HCT116 (cell line): Measurements from ENCODE around the gene PRKCA. TPM values are rescaled to one million over a fixed set of nuclear protein-coding genes. Genes with fewer than 3 reads are reported as not detected.

ENCODE experiments used
- ATAC-seq: fragments of 200-7000 bp; cut with Tn5 transposase; 2 replicates; pipeline ENCODE4 v1.9.1; 2020; ENCODE audit warnings: mild to moderate bottlenecking, moderate library complexity
- BruUV-seq: library from RNA; stranded (reverse); fragments of 400-500 nt; replicated peaks from 2 replicates; lab custom pipeline; 2021; lab: Mats Ljungman, UMichigan
- CTCF ChIA-PET: fragments of 300-600 bp; sonication (Branson Sonifier 250); formaldehyde crosslinking; loops from one replicate; lab custom pipeline; 2021; ENCODE audit warnings: antibody characterized with exemption; lab: Charles Lee
- POLR2A ChIA-PET: fragments of 300-600, 350-600 bp; sonication (Branson Sonifier 250); formaldehyde crosslinking; loops from one replicate; lab custom pipeline; 2021; ENCODE audit warnings: antibody characterized with exemption; lab: Charles Lee
- RAD21 ChIA-PET, 2 experiments: fragments of 300-600 bp; sonication (Branson Sonifier 250); formaldehyde crosslinking; loops; one replicate each; lab custom pipeline; 2023; ENCODE audit warnings: low total read pairs in 2 of 2; ENCODE audit not compliant: uncharacterized antibody in 2 of 2, unreplicated experiment in 2 of 2, low non-redundant PET in 1 of 2; lab: Charles Lee
- DNase-seq: peaks from one replicate; pipeline ENCODE4 v3.0.0-alpha.2; 2010; ENCODE audit warnings: low read depth, low spot score
- H2AFZ ChIP-seq: fragments of 200-600 bp; shearing (Covaris generic), sonication (generic); 2 replicates; pipeline ENCODE4 v1.6.1; 2017; ENCODE audit warnings: low read depth, mixed run types, mixed read lengths, antibody characterized with exemption, low read length; ENCODE audit not compliant: poor library complexity, severe bottlenecking
- H3K27ac ChIP-seq: 2 replicates; pipeline ENCODE4 v1.5.1; 2012; ENCODE audit warnings: low read depth, low read length
- H3K27me3 ChIP-seq: fragments of 200-600 bp; sonication (generic); 2 replicates; pipeline ENCODE4 v1.6.1; 2016; ENCODE audit warnings: mixed run types, low read length, mixed read lengths; ENCODE audit not compliant: insufficient read depth
- H3K36me3 ChIP-seq, 2 experiments: fragments of 200-500 bp in 1 of 2; fragments of 200-600 bp in 1 of 2; sonication (Bioruptor generic) in 1 of 2; sonication (generic) in 1 of 2; 2 replicates each; pipeline versions ENCODE4 v1.5.1 to v1.6.1; 2014 to 2016; ENCODE audit warnings: low read length in 2 of 2, inconsistent platforms in 1 of 2, mixed read lengths in 1 of 2, mixed run types in 1 of 2; ENCODE audit not compliant: insufficient read depth in 2 of 2, control insufficient read depth in 1 of 2
- H3K4me1 ChIP-seq, 2 experiments: fragments of 200-600 bp in 1 of 2; sonication (generic) in 1 of 2; 2 replicates each; pipeline versions ENCODE4 v1.5.1 to v1.6.1; 2012 to 2017; ENCODE audit warnings: low read length in 2 of 2, inconsistent platforms in 1 of 2, mild to moderate bottlenecking in 1 of 2, mixed read lengths in 1 of 2, mixed run types in 1 of 2, moderate library complexity in 1 of 2; ENCODE audit not compliant: insufficient read depth in 2 of 2, control insufficient read depth in 1 of 2
- H3K4me2 ChIP-seq: fragments of 200-600 bp; sonication (generic); 2 replicates; pipeline ENCODE4 v1.6.1; 2017; ENCODE audit warnings: mixed run types, low read length, mixed read lengths
- H3K4me3 ChIP-seq, 2 experiments: fragments of 200-600 bp in 1 of 2; sonication (generic) in 1 of 2; replicated peaks in 1 of 2; 2 replicates each; pipeline ENCODE4 v1.5.1; 2011 to 2016; ENCODE audit warnings: low read length in 2 of 2, control low read depth in 1 of 2, low read depth in 1 of 2, mild to moderate bottlenecking in 1 of 2, mixed read lengths in 1 of 2, mixed run types in 1 of 2
- H3K79me2 ChIP-seq: fragments of 200-600 bp; sonication (generic); 2 replicates; pipeline ENCODE4 v1.6.1; 2017; ENCODE audit warnings: mild to moderate bottlenecking, mixed run types, low read length, moderate library complexity, mixed read lengths; ENCODE audit not compliant: insufficient read depth
- H3K9ac ChIP-seq: fragments of 200-600 bp; sonication (generic); 2 replicates; pipeline ENCODE4 v1.6.1; 2016; ENCODE audit warnings: low read length, mixed read lengths
- H3K9me2 ChIP-seq: fragments of 200-600 bp; sonication (generic), shearing (Covaris generic); 2 replicates; pipeline ENCODE4 v1.6.1; 2017; ENCODE audit warnings: mixed run types, mild to moderate bottlenecking, moderate library complexity; ENCODE audit not compliant: insufficient read depth
- H3K9me3 ChIP-seq, 2 experiments: fragments of 200-500 bp in 1 of 2; fragments of 200-600 bp in 1 of 2; sonication (Bioruptor generic) in 1 of 2; sonication (generic) in 1 of 2; 2 replicates each; pipeline ENCODE4 v1.6.1; 2014 to 2017; ENCODE audit warnings: low read length in 2 of 2, mixed read lengths in 2 of 2, inconsistent platforms in 1 of 2, low read depth in 1 of 2, mild to moderate bottlenecking in 1 of 2, mixed run types in 1 of 2, moderate library complexity in 1 of 2; ENCODE audit not compliant: control insufficient read depth in 1 of 2, insufficient read depth in 1 of 2
- H4K20me1 ChIP-seq: fragments of 200-600 bp; sonication (generic), shearing (Covaris generic); 2 replicates; pipeline ENCODE4 v1.6.1; 2017; ENCODE audit warnings: mixed run types, mild to moderate bottlenecking, moderate library complexity; ENCODE audit not compliant: insufficient read depth
- CBX3 ChIP-seq: IDR thresholded peaks from 2 replicates; pipeline ENCODE4 v1.6.1; 2012; ENCODE audit warnings: low read depth
- JUND ChIP-seq: IDR thresholded peaks from 2 replicates; pipeline ENCODE4 v1.6.1; 2012
- POLR2AphosphoS5 ChIP-seq: IDR thresholded peaks from 2 replicates; pipeline ENCODE4 v1.6.1; 2011; ENCODE audit warnings: mild to moderate bottlenecking, low read depth, low read length, moderate library complexity
- RAD21 ChIP-seq: IDR thresholded peaks from 2 replicates; pipeline ENCODE4 v1.6.1; 2012; ENCODE audit warnings: low read depth, mild to moderate bottlenecking
- SP1 ChIP-seq: IDR thresholded peaks from 2 replicates; pipeline ENCODE4 v1.6.1; 2012; ENCODE audit warnings: low read depth
- SRF ChIP-seq: IDR thresholded peaks from 2 replicates; pipeline ENCODE4 v1.6.1; 2012; ENCODE audit warnings: low read depth
- ZNF274 ChIP-seq: fragments of 200-500 bp; sonication (Bioruptor generic); IDR thresholded peaks from 2 replicates; pipeline ENCODE4 v1.6.1; 2014; ENCODE audit warnings: mild to moderate bottlenecking, low read depth, low read length, inconsistent platforms
- intact Hi-C: fragments of 100-400 bp; cut with micrococcal nuclease; formaldehyde crosslinking; loops from 2 replicates; pipeline ENCODE4 v1.10.0; 2022
- total RNA-seq: library from RNA; stranded (reverse); gene quantifications from one replicate; pipeline ENCODE4 v1.2.1, GENCODE V29; 2021; ENCODE audit not compliant: unreplicated experiment
- TF ChIP-seq, protein P1 (sequence below): IDR thresholded peaks from 2 replicates; pipeline ENCODE4 v1.6.1; 2011; ENCODE audit warnings: mild to moderate bottlenecking, low read length, moderate library complexity; ENCODE audit not compliant: insufficient replicate concordance; ENCODE audit errors: extremely low read depth
- TF ChIP-seq, protein P2 (sequence below), 3 experiments: fragments of 200-600 bp in 1 of 3; sonication (generic) in 1 of 3; IDR thresholded peaks in 2 of 3; conservative IDR thresholded peaks in 1 of 3; 2 replicates each; pipeline ENCODE4 v1.5.1; 2012 to 2017; ENCODE audit warnings: low read depth in 2 of 3, low read length in 2 of 3, antibody characterized with exemption in 1 of 3, borderline replicate concordance in 1 of 3, control low read depth in 1 of 3, mild to moderate bottlenecking in 1 of 3, mixed read lengths in 1 of 3, mixed run types in 1 of 3, moderate library complexity in 1 of 3; ENCODE audit not compliant: insufficient read depth in 1 of 3

The PRKCA gene
- total RNA-seq, 1 experiment from 2014 or later = 18.8 TPM

DNA sequence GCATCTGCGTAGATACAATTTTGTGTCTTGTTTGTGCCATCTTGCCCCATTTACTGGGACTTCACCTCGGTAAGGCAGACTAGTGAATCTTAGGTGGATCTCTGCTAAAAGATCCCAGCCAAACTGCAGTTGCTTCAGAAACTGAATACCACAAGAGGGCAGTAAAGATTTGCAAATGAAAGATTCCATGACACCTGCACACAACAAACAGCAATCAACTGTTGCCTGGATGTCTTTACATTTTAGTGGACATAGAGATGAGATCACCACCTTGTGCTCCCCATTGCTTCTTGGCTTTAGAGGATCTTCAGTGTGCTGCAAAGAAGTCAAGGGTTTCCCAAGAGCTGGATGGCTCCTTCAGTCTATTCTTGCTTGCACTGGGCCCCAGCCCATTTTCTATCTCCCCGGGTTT, 413.3 kb downstream of the PRKCA start:
- Histone ChIP-seq H2AFZ (no peak overlapping the region), H3K36me3 (no peaks in the 10 kb centered on the region), H3K4me2 (no peak overlapping the region), H4K20me1 (no peaks in the 10 kb centered on the region), H3K4me3 (no peak overlapping the region), H3K9me3 (no peaks in the 10 kb centered on the region), H3K27me3 (no peaks in the 10 kb centered on the region), H3K9ac (no peak overlapping the region), H3K79me2 (no peaks in the 10 kb centered on the region), H3K4me1 (peaks cover 18 to 19% of the 10 kb centered on the region in 2 experiments), H3K9me2 (no peaks in the 10 kb centered on the region), H3K27ac (no peak overlapping the region)
- TF ChIP-seq, protein P1, sequence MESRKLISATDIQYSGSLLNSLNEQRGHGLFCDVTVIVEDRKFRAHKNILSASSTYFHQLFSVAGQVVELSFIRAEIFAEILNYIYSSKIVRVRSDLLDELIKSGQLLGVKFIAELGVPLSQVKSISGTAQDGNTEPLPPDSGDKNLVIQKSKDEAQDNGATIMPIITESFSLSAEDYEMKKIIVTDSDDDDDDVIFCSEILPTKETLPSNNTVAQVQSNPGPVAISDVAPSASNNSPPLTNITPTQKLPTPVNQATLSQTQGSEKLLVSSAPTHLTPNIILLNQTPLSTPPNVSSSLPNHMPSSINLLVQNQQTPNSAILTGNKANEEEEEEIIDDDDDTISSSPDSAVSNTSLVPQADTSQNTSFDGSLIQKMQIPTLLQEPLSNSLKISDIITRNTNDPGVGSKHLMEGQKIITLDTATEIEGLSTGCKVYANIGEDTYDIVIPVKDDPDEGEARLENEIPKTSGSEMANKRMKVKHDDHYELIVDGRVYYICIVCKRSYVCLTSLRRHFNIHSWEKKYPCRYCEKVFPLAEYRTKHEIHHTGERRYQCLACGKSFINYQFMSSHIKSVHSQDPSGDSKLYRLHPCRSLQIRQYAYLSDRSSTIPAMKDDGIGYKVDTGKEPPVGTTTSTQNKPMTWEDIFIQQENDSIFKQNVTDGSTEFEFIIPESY = no peak
- no peak for TF ChIP-seq CBX3
- no peak for TF ChIP-seq SP1
- no peak for TF ChIP-seq SRF
- TF ChIP-seq, protein P2, sequence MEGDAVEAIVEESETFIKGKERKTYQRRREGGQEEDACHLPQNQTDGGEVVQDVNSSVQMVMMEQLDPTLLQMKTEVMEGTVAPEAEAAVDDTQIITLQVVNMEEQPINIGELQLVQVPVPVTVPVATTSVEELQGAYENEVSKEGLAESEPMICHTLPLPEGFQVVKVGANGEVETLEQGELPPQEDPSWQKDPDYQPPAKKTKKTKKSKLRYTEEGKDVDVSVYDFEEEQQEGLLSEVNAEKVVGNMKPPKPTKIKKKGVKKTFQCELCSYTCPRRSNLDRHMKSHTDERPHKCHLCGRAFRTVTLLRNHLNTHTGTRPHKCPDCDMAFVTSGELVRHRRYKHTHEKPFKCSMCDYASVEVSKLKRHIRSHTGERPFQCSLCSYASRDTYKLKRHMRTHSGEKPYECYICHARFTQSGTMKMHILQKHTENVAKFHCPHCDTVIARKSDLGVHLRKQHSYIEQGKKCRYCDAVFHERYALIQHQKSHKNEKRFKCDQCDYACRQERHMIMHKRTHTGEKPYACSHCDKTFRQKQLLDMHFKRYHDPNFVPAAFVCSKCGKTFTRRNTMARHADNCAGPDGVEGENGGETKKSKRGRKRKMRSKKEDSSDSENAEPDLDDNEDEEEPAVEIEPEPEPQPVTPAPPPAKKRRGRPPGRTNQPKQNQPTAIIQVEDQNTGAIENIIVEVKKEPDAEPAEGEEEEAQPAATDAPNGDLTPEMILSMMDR (IDR thresholded peaks at IDR 0.05 in 2 of 3, conservative IDR thresholded peaks at IDR 0.05 in 1 of 3; ENCODE audit: borderline replicate concordance in 1 of 3, insufficient read depth in 1 of 3, low read depth in 2 of 3, low read length in 2 of 3) = peak; percentile 77 to 97 (median 82)
- TF ChIP-seq POLR2AphosphoS5 = no peak
- no peak for TF ChIP-seq ZNF274
- no peak for TF ChIP-seq JUND
- peak; percentile 94 for TF ChIP-seq RAD21
- ATAC-seq = peak; percentile 77
- intact Hi-C loops = loop anchor here (1.0 to 10.0 kb wide), 5 partner anchors 185 to 649 kb away; partner anchors contain the start of gene PSMD12
- CTCF ChIA-PET = interaction anchor here (1.4 to 2.3 kb wide), 5 partner anchors 12 to 443 kb away, joined by 3 to 12 read pairs (median 7); no protein-coding TSS in a partner anchor
- no TSS peak for BruUV-seq
- peak; percentile 64 for DNase-seq
- RAD21 ChIA-PET = no interaction called here
- POLR2A ChIA-PET = interaction anchor here (0.9 kb wide), 1 partner anchor 39 kb away, joined by 3 read pairs; no protein-coding TSS in a partner anchor
